GM12878 (cell line): Measurements from ENCODE around the gene TMSB10. TPM values are rescaled to one million over a fixed set of nuclear protein-coding genes. Genes with fewer than 3 reads are reported as not detected.

Experiments
- ATAC-seq: fragments of 200-7000 bp; cut with Tn5 transposase; 3 replicates; pipeline ENCODE4 v1.9.1; 2020; ENCODE audit warnings: mild to moderate bottlenecking, moderate library complexity
- BruUV-seq: library from RNA; stranded (reverse); fragments of 400-500 nt; replicated peaks from 2 replicates; lab custom pipeline; 2021; lab: Mats Ljungman, UMichigan
- CTCF ChIA-PET: fragments of 300-600 bp; sonication (Branson Sonifier 250); formaldehyde crosslinking; extraction: SDS; loops from one replicate; lab custom pipeline; 2021; ENCODE audit warnings: inconsistent platforms; lab: Yijun Ruan, JAX
- POLR2A ChIA-PET: fragments of 350-600 bp; formaldehyde crosslinking; extraction: SDS; loops from one replicate; lab custom pipeline; 2021; ENCODE audit warnings: inconsistent platforms; lab: Charles Lee
- RAD21 ChIA-PET: fragments of 300-600 bp; sonication (Branson Sonifier 250); formaldehyde crosslinking; loops from one replicate; lab custom pipeline; 2023; ENCODE audit warnings: antibody characterized with exemption; ENCODE audit not compliant: unreplicated experiment; lab: Charles Lee
- SMC1A ChIA-PET: fragments of 300-600 bp; sonication (Branson Sonifier 250); formaldehyde crosslinking; loops from one replicate; lab custom pipeline; 2023; ENCODE audit not compliant: unreplicated experiment, uncharacterized antibody; lab: Charles Lee
- DNase-seq: peaks from one replicate; pipeline ENCODE4 v3.0.0-alpha.2; 2011; ENCODE audit warnings: low read depth, low spot score
- FAIRE-seq: peaks from 3 replicates; lab custom pipeline; 2011; peaks lifted over from hg19 to GRCh38; lab: Jason Lieb, UNC
- H2AFZ ChIP-seq: 2 replicates; pipeline ENCODE4 v1.6.0; 2011; ENCODE audit warnings: low read depth, low read length, control low read depth; ENCODE audit not compliant: control insufficient read depth
- H3K27ac ChIP-seq: 2 replicates; pipeline ENCODE4 v1.5.1; 2011; ENCODE audit warnings: control low read depth; ENCODE audit not compliant: control insufficient read depth, insufficient read depth
- H3K27me3 ChIP-seq, 2 experiments: replicated peaks in 1 of 2; 2 replicates each; pipeline versions ENCODE4 v1.6.0 to v1.6.1; 2011; ENCODE audit warnings: low read length in 1 of 2; ENCODE audit not compliant: control insufficient read depth in 2 of 2, insufficient read depth in 2 of 2
- H3K36me3 ChIP-seq, 2 experiments: 2 replicates each; pipeline ENCODE4 v1.5.1; 2011; ENCODE audit warnings: low read length in 1 of 2; ENCODE audit not compliant: control insufficient read depth in 2 of 2, insufficient read depth in 2 of 2
- H3K4me1 ChIP-seq: 2 replicates; pipeline ENCODE4 v1.6.1; 2011; ENCODE audit warnings: mild to moderate bottlenecking, low read length, moderate library complexity, mixed read lengths; ENCODE audit not compliant: control insufficient read depth, insufficient read depth
- H3K4me2 ChIP-seq: 2 replicates; pipeline ENCODE4 v1.6.0; 2011; ENCODE audit warnings: control low read depth; ENCODE audit not compliant: control insufficient read depth, insufficient read depth
- H3K4me3 ChIP-seq: fragments of 200-600 bp; sonication (generic); 2 replicates; pipeline ENCODE4 v1.5.1; 2016
- H3K79me2 ChIP-seq: 2 replicates; pipeline ENCODE4 v1.6.0; 2011; ENCODE audit warnings: low read length; ENCODE audit not compliant: control insufficient read depth, insufficient read depth
- H3K9ac ChIP-seq: 2 replicates; pipeline ENCODE4 v1.8.0; 2011; ENCODE audit warnings: low read length, control low read depth, mixed read lengths; ENCODE audit not compliant: control insufficient read depth, insufficient read depth
- H3K9me3 ChIP-seq: replicated peaks from 3 replicates; pipeline ENCODE4 v1.5.1; 2011; ENCODE audit warnings: mild to moderate bottlenecking, low read length; ENCODE audit not compliant: control insufficient read depth, insufficient read depth
- H4K20me1 ChIP-seq: 2 replicates; pipeline ENCODE4 v1.6.0; 2011; ENCODE audit not compliant: control insufficient read depth, insufficient read depth
- BCL11A ChIP-seq: IDR thresholded peaks from 2 replicates; pipeline ENCODE4 v1.6.1; 2011; ENCODE audit warnings: low read depth, low read length
- CTCF ChIP-seq, 3 experiments: IDR thresholded peaks in 2 of 3; conservative IDR thresholded peaks in 1 of 3; 2 replicates each; pipeline ENCODE4 v1.5.1; 2011; ENCODE audit warnings: low read depth in 3 of 3, low read length in 3 of 3, mild to moderate bottlenecking in 3 of 3, control low read depth in 2 of 3, moderate library complexity in 2 of 3, inconsistent platforms in 1 of 3, mixed read lengths in 1 of 3; ENCODE audit not compliant: control insufficient read depth in 2 of 3, insufficient read depth in 1 of 3; ENCODE audit errors: extremely low read depth in 1 of 3
- EZH2 ChIP-seq: IDR thresholded peaks from 2 replicates; pipeline ENCODE4 v1.6.1; 2012; ENCODE audit warnings: low read depth, mild to moderate bottlenecking, control low read depth, inconsistent platforms, low read length, borderline replicate concordance; ENCODE audit not compliant: control insufficient read depth
- GATAD2B ChIP-seq: fragments of 450-650 bp; conservative IDR thresholded peaks from 2 replicates; pipeline ENCODE4 v1.6.1; 2017; ENCODE audit warnings: low read depth, mild to moderate bottlenecking, moderate library complexity
- IRF4 ChIP-seq: IDR thresholded peaks from 2 replicates; pipeline ENCODE4 v1.6.1; 2011; ENCODE audit warnings: low read depth, low read length
- MTA2 ChIP-seq: fragments of 450-650 bp; IDR thresholded peaks from 2 replicates; pipeline ENCODE4 v1.6.1; 2016; ENCODE audit warnings: low read depth, mild to moderate bottlenecking, moderate library complexity
- NFYA ChIP-seq: IDR thresholded peaks from 2 replicates; pipeline ENCODE4 v1.6.1; 2011; ENCODE audit warnings: low read depth, mild to moderate bottlenecking, low read length, improper control_type of control experiment, borderline replicate concordance
- RAD21 ChIP-seq: IDR thresholded peaks from 2 replicates; pipeline ENCODE4 v1.6.1; 2011; ENCODE audit warnings: mild to moderate bottlenecking, low read depth, low read length, moderate library complexity; ENCODE audit not compliant: insufficient read depth
- RAD51 ChIP-seq: fragments of 450-650 bp; IDR thresholded peaks from 2 replicates; pipeline ENCODE4 v1.6.1; 2016; ENCODE audit warnings: moderate library complexity, mild to moderate bottlenecking, inconsistent platforms
- SMAD1 ChIP-seq: fragments of 450-650 bp; IDR thresholded peaks from 2 replicates; pipeline ENCODE4 v1.6.1; 2018; ENCODE audit warnings: mild to moderate bottlenecking, low read depth; ENCODE audit not compliant: partially characterized antibody
- SMC3 ChIP-seq: IDR thresholded peaks from 2 replicates; pipeline ENCODE4 v1.6.1; 2011; ENCODE audit warnings: low read length, improper control_type of control experiment, borderline replicate concordance
- TBL1XR1 ChIP-seq: IDR thresholded peaks from 2 replicates; pipeline ENCODE4 v1.6.1; 2012; ENCODE audit warnings: low read depth, low read length, improper control_type of control experiment
- ZNF24 ChIP-seq: fragments of 450-650 bp; IDR thresholded peaks from 2 replicates; pipeline ENCODE4 v1.6.1; 2017; ENCODE audit warnings: antibody characterized with exemption, mild to moderate bottlenecking
- ZNF622 ChIP-seq: fragments of 450-650 bp; IDR thresholded peaks from 2 replicates; pipeline ENCODE4 v1.6.1; 2017; ENCODE audit warnings: mild to moderate bottlenecking, inconsistent platforms
- WGBS: methylation state at CpG from one replicate; pipeline ENCODE4 v1.1.6; 2016; ENCODE audit warnings: low lambda C conversion rate; ENCODE audit not compliant: insufficient replicate concordance, insufficient coverage; ENCODE audit errors: missing lambda C conversion rate; 5-methylcytosine and 5-hydroxymethylcytosine counted together
- in situ Hi-C: fragments of 300-500 bp; cut with MboI; formaldehyde crosslinking; loops from 9 replicates; pipeline ENCODE4 v1.14.3; 2018; ENCODE audit warnings: mixed read lengths
- intact Hi-C: fragments of 100-400 bp; cut with micrococcal nuclease; formaldehyde crosslinking; loops from one replicate; pipeline ENCODE4 v1.14.2; 2022; ENCODE audit not compliant: unreplicated experiment
- polyA plus RNA-seq, 11 experiments: library from polyadenylated mRNA; depleted of rRNA in 4 of 11; unstranded in 6 of 11; stranded (reverse) in 5 of 11; fragments of >200 nt; fragmentation: Nextera tagmentation in 4 of 11; fragmentation: Illumina TruSeq in 1 of 11; extraction: Ambion mirVana in 4 of 11; extraction: Trizol in 1 of 11; gene quantifications; 1 replicate in 1 of 11; 2 replicates in 10 of 11; pipeline versions ENCODE4 v1.2.1 to v1.2.3, GENCODE V29; 2011 to 2016; ENCODE audit warnings: inconsistent platforms in 2 of 11, missing spikeins in 2 of 11, low read depth in 1 of 11
- total RNA-seq, 4 experiments: library from RNA; depleted of rRNA in 3 of 4; stranded (reverse); fragments of >200 nt in 3 of 4; fragmentation: Illumina TruSeq in 1 of 4; extraction: Trizol in 1 of 4; gene quantifications; 2 replicates each; pipeline versions ENCODE4 v1.2.1 to v1.2.3, GENCODE V29; 2013 to 2021
- TF ChIP-seq, protein P1 (sequence below): IDR thresholded peaks from 2 replicates; pipeline ENCODE4 v1.6.1; 2012; ENCODE audit warnings: low read depth, low read length, improper control_type of control experiment
- TF ChIP-seq, protein P2 (sequence below): fragments of 450-650 bp; IDR thresholded peaks from 2 replicates; pipeline ENCODE4 v1.6.1; 2016; ENCODE audit warnings: mild to moderate bottlenecking

Gene TMSB10
- total and polyA plus RNA-seq, 10 of the 15 experiments (the other 5 are each of a cell fraction or from before 2014, with no cell fraction given) = 1,406 to 4,860 (median 3,381) TPM

GRCh38 chr2:84865181-84865783 is 40.2 kb upstream of the TMSB10 start:
- ChIA-PET RAD21 (interaction anchor here (0.7 to 1.6 kb wide), 5 partner anchors 13 to 368 kb away, joined by 3 to 8 read pairs (median 4); no protein-coding TSS in a partner anchor), POLR2A (no interaction called here), SMC1A (interaction anchor here (1.0 to 2.3 kb wide), 6 partner anchors 60 to 422 kb away, joined by 3 to 7 read pairs (median 4); no protein-coding TSS in a partner anchor), CTCF (interaction anchor here (0.6 to 2.5 kb wide), 10 partner anchors 15 to 380 kb away, joined by 3 to 9 read pairs (median 3); no protein-coding TSS in a partner anchor)
- in situ Hi-C loops = no loop called here
- ATAC-seq = peak; percentile 87
- Histone ChIP-seq H4K20me1 (no peaks in the 10 kb centered on the region), H3K79me2 (no peaks in the 10 kb centered on the region), H3K9ac (no peak overlapping the region), H3K9me3 (no peaks in the 10 kb centered on the region), H3K4me1 (no peaks in the 10 kb centered on the region), H2AFZ (no peak overlapping the region), H3K4me2 (no peak overlapping the region), H3K27me3 (no peaks in the 10 kb centered on the region), H3K27ac (no peak overlapping the region), H3K36me3 (no peaks in the 10 kb centered on the region; a peak in 1 of 4 replicates), H3K4me3 (no peak overlapping the region)
- TF ChIP-seq CTCF (IDR thresholded peaks at IDR 0.05 in 2 of 3, conservative IDR thresholded peaks at IDR 0.05 in 1 of 3; ENCODE audit: control insufficient read depth in 2 of 3, extremely low read depth in 1 of 3, insufficient read depth in 1 of 3, low read depth in 3 of 3, low read length in 3 of 3) (peak; percentile 41 to 75 (median 61); a peak in 4 of 6 replicates), NFYA (no peak), GATAD2B (no peak), ZNF24 (0 out of 2 replicates have a peak, but pooled peaks have one; percentile 6), ZNF622 (no peak), RAD21 (peak; percentile 73), RAD51 (no peak), MTA2 (no peak), BCL11A (no peak), TBL1XR1 (no peak), SMAD1 (no peak), SMC3 (peak; percentile 70; the same call in 1 of the 2 replicates), IRF4 (no peak), EZH2 (no peak)
- TF ChIP-seq, protein P1, sequence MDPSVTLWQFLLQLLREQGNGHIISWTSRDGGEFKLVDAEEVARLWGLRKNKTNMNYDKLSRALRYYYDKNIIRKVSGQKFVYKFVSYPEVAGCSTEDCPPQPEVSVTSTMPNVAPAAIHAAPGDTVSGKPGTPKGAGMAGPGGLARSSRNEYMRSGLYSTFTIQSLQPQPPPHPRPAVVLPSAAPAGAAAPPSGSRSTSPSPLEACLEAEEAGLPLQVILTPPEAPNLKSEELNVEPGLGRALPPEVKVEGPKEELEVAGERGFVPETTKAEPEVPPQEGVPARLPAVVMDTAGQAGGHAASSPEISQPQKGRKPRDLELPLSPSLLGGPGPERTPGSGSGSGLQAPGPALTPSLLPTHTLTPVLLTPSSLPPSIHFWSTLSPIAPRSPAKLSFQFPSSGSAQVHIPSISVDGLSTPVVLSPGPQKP = no peak
- TF ChIP-seq, protein P2, sequence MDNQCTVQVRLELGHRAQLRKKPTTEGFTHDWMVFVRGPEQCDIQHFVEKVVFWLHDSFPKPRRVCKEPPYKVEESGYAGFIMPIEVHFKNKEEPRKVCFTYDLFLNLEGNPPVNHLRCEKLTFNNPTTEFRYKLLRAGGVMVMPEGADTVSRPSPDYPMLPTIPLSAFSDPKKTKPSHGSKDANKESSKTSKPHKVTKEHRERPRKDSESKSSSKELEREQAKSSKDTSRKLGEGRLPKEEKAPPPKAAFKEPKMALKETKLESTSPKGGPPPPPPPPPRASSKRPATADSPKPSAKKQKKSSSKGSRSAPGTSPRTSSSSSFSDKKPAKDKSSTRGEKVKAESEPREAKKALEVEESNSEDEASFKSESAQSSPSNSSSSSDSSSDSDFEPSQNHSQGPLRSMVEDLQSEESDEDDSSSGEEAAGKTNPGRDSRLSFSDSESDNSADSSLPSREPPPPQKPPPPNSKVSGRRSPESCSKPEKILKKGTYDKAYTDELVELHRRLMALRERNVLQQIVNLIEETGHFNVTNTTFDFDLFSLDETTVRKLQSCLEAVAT = no peak
- intact Hi-C loops = loop anchor here (1.0 to 2.0 kb wide), 2 partner anchors 124 to 370 kb away; no protein-coding TSS in a partner anchor
- WGBS = 31% methylated on average over 6 of the region's 6 CpGs
- no peak for DNase-seq
- no TSS peak for BruUV-seq
- FAIRE-seq = peak; percentile 90
